WERI-Rb-1 (cell line): ENCODE measurements around the gene PROSER3.

Experiments
- DNase-seq: peaks from one replicate; pipeline ENCODE4 v3.0.0-alpha.2; 2020
- H3K27ac ChIP-seq: fragments of 250-450 bp; sonication (Bioruptor Pico); 2 replicates; pipeline ENCODE4 v1.5.1; 2020; ENCODE audit warnings: mild to moderate bottlenecking, moderate library complexity
- H3K27me3 ChIP-seq: fragments of 250-450 bp; sonication (Bioruptor Pico); 2 replicates; pipeline ENCODE4 v1.5.1; 2021; ENCODE audit warnings: mild to moderate bottlenecking, low read depth, moderate library complexity; ENCODE audit not compliant: insufficient read depth, severe bottlenecking
- H3K36me3 ChIP-seq: fragments of 250-450 bp; sonication (Bioruptor Pico); 2 replicates; pipeline ENCODE4 v1.5.1; 2020; ENCODE audit warnings: mild to moderate bottlenecking, moderate library complexity
- H3K4me3 ChIP-seq: 2 replicates; pipeline ENCODE4 v1.5.1; 2011; ENCODE audit warnings: low read depth, mild to moderate bottlenecking, control low read depth, low read length
- H3K9me3 ChIP-seq: fragments of 250-450 bp; sonication (Bioruptor Pico); 2 replicates; pipeline ENCODE4 v1.5.1; 2021; ENCODE audit warnings: mild to moderate bottlenecking, moderate library complexity; ENCODE audit not compliant: severe bottlenecking
- CTCF ChIP-seq: IDR thresholded peaks from 2 replicates; pipeline ENCODE4 v1.5.1; 2011; ENCODE audit warnings: low read depth, mild to moderate bottlenecking, control low read depth, inconsistent platforms, low read length

The PROSER3 gene

GRCh38 chr19:35739275-35740107 is 18.5 kb upstream of the PROSER3 start:
- DNase-seq, result no peak
- TF ChIP-seq CTCF, result no peak
- H3K36me3 ChIP-seq, result peaks cover 49% of the 10 kb centered on the region
- no peaks in the 10 kb centered on the region for H3K9me3 ChIP-seq
- H3K4me3 ChIP-seq, result peak overlapping the region; percentile 72
- peak overlapping the region; percentile 79 for H3K27ac ChIP-seq
- no peaks in the 10 kb centered on the region for H3K27me3 ChIP-seq

- Histone ChIP-seq H3K36me3 (peaks cover 45% of the 10 kb centered on the region), H3K27me3 (no peaks in the 10 kb centered on the region), H3K9me3 (no peaks in the 10 kb centered on the region), H3K4me3 (peak overlapping the region; percentile 72), H3K27ac (peak overlapping the region; percentile 79)
- no peak for TF ChIP-seq CTCF
- no peak for DNase-seq
Observed at GRCh38 chr19:35740108-35740422, 17.9 kb upstream of the PROSER3 start.

GRCh38 chr19:35740423-35741202 is 17.4 kb upstream of the PROSER3 start:
- Histone ChIP-seq H3K27me3 (no peaks in the 10 kb centered on the region), H3K4me3 (peak overlapping the region; percentile 72), H3K36me3 (peaks cover 43% of the 10 kb centered on the region), H3K9me3 (no peaks in the 10 kb centered on the region), H3K27ac (peak overlapping the region; percentile 91)
- peak; percentile 99 for DNase-seq
- TF ChIP-seq CTCF, result no peak; the same call in 1 of the 2 replicates

GRCh38 chr19:35741203-35741515 is 16.8 kb upstream of the PROSER3 start:
- no peak for TF ChIP-seq CTCF
- no peak for DNase-seq
- peak overlapping the region; percentile 91 for H3K27ac ChIP-seq
- no peaks in the 10 kb centered on the region for H3K9me3 ChIP-seq
- H3K27me3 ChIP-seq, result no peaks in the 10 kb centered on the region
- peak overlapping the region; percentile 72 for H3K4me3 ChIP-seq
- peaks cover 37% of the 10 kb centered on the region for H3K36me3 ChIP-seq

- Histone ChIP-seq H3K36me3 (peaks cover 27% of the 10 kb centered on the region), H3K27ac (peak within 1 kb of the TSS; percentile 91), H3K9me3 (no peaks in the 10 kb centered on the region), H3K27me3 (no peaks in the 10 kb centered on the region), H3K4me3 (peak within 1 kb of the TSS; percentile 72)
- TF ChIP-seq CTCF, result no peak
- DNase-seq, result no peak
Observed at GRCh38 chr19:35742121-35742724, 15.8 kb upstream of the PROSER3 start, which contains the start of gene IGFLR1. Gene IGFLR1, minus strand, starts transcription at chr19:35742452. Its CDS starts 1,272 bp downstream, at chr19:35741180.
